K562 (cell line): Measurements from ENCODE around the gene EML2. TPM values are rescaled to one million over a fixed set of nuclear protein-coding genes. Genes with fewer than 3 reads are reported as not detected.
A peak's percentile ranks its signal among the peaks of the same experiment; 100 is the strongest.

Experiments
- ADNP ChIP-seq: fragments of 200-800 bp; sonication (Bioruptor generic); IDR thresholded peaks from 2 replicates; pipeline ENCODE4 v1.6.1; 2016; ENCODE audit warnings: missing genetic modification characterization, missing compliant biosample characterization
- CLOCK ChIP-seq: fragments of 250-450 bp; sonication (Bioruptor Pico); IDR thresholded peaks from 2 replicates; pipeline ENCODE4 v1.4.0; 2020; ENCODE audit warnings: mild to moderate bottlenecking, moderate library complexity, borderline replicate concordance
- GTF2F1 ChIP-seq: IDR thresholded peaks from 2 replicates; pipeline ENCODE4 v1.6.1; 2011; ENCODE audit warnings: low read depth, low read length, improper control_type of control experiment
- HINFP ChIP-seq: fragments of 450-650 bp; conservative IDR thresholded peaks from 2 replicates; pipeline ENCODE4 v1.6.1; 2016; ENCODE audit warnings: missing genetic modification characterization, low read depth, mild to moderate bottlenecking, control low read depth, missing compliant biosample characterization
- HMGXB4 ChIP-seq: sonication (generic); formaldehyde crosslinking; IDR thresholded peaks from 2 replicates; pipeline ENCODE4 v1.8.1; 2023; ENCODE audit warnings: mild to moderate bottlenecking, missing genetic modification reagents
- MAZ ChIP-seq, 2 experiments: fragments of 450-650 bp in 1 of 2; sonication (generic) in 1 of 2; formaldehyde crosslinking; IDR thresholded peaks in 1 of 2; conservative IDR thresholded peaks in 1 of 2; 2 replicates each; pipeline versions ENCODE4 v1.4.0 to v1.5.0; 2020; ENCODE audit warnings: mild to moderate bottlenecking in 1 of 2, missing genetic modification reagents in 1 of 2
- MYC ChIP-seq, 2 experiments: fragments of 250-450 bp in 1 of 2; sonication (Bioruptor Pico) in 1 of 2; IDR thresholded peaks; 2 replicates each; pipeline versions ENCODE4 v1.5.1 to v1.6.1; 2012 to 2021; ENCODE audit warnings: low read depth in 2 of 2, borderline replicate concordance in 1 of 2, improper control_type of control experiment in 1 of 2, low read length in 1 of 2, mild to moderate bottlenecking in 1 of 2, moderate library complexity in 1 of 2
- NFE2 ChIP-seq: IDR thresholded peaks from 2 replicates; pipeline ENCODE4 v1.6.1; 2014; ENCODE audit warnings: antibody characterized with exemption, low read depth
- PHF8 ChIP-seq: fragments of 200-600 bp; sonication (generic); IDR thresholded peaks from 2 replicates; pipeline ENCODE4 v1.6.1; 2012; ENCODE audit warnings: mixed run types, mild to moderate bottlenecking, inconsistent platforms, low read length, moderate library complexity, borderline replicate concordance
- RB1 ChIP-seq: fragments of 450-650 bp; IDR thresholded peaks from 2 replicates; pipeline ENCODE4 v1.6.1; 2017; ENCODE audit warnings: low read depth, mild to moderate bottlenecking
- SP1 ChIP-seq: sonication (generic); formaldehyde crosslinking; IDR thresholded peaks from 2 replicates; pipeline ENCODE4 v1.8.1; 2022; ENCODE audit warnings: mild to moderate bottlenecking, missing genetic modification reagents
- SP2 ChIP-seq: IDR thresholded peaks from 2 replicates; pipeline ENCODE4 v1.6.1; 2011; ENCODE audit warnings: mild to moderate bottlenecking, low read depth, low read length, moderate library complexity; ENCODE audit not compliant: poor library complexity, severe bottlenecking; ENCODE audit errors: extremely low read depth
- TSHZ1 ChIP-seq: fragments of 250-450 bp; sonication (Bioruptor Pico); IDR thresholded peaks from 2 replicates; pipeline ENCODE4 v1.4.0; 2020; ENCODE audit warnings: mild to moderate bottlenecking, moderate library complexity
- ZBTB26 ChIP-seq: fragments of 450-650 bp; formaldehyde crosslinking; IDR thresholded peaks from 2 replicates; pipeline ENCODE4 v1.4.0; 2022; ENCODE audit warnings: missing genetic modification characterization
- ZNF224 ChIP-seq: sonication (generic); formaldehyde crosslinking; IDR thresholded peaks from 2 replicates; pipeline ENCODE4 v1.8.0; 2022; ENCODE audit warnings: mild to moderate bottlenecking, missing genetic modification reagents
- polyA plus RNA-seq, 8 experiments: library from polyadenylated mRNA; depleted of rRNA in 4 of 8; stranded (reverse) in 5 of 8; unstranded in 3 of 8; fragments of >200 nt; fragmentation: Nextera tagmentation in 2 of 8; fragmentation: Illumina TruSeq in 1 of 8; extraction: Ambion mirVana in 2 of 8; extraction: Trizol in 1 of 8; gene quantifications; 2 replicates each; pipeline versions ENCODE4 v1.2.1 to v1.2.3, GENCODE V29; 2011 to 2014; ENCODE audit warnings: inconsistent platforms in 1 of 8, missing spikeins in 1 of 8
- total RNA-seq, 7 experiments: library from RNA; depleted of rRNA in 6 of 7; stranded (reverse); fragments of >200 nt in 6 of 7; fragmentation: Illumina TruSeq in 2 of 7; extraction: Trizol in 2 of 7; gene quantifications; 2 replicates each; pipeline versions ENCODE4 v1.2.1 to v1.2.3, GENCODE V29; 2011 to 2021; ENCODE audit warnings: low replicate concordance in 1 of 7

The EML2 gene
- total and polyA plus RNA-seq, 9 of the 15 experiments (the other 6 are each of a cell fraction or from before 2014, with no cell fraction given), result 2.6 to 69.6 (median 24.8) TPM

GRCh38 chr19:45645631-45646344 is 6.6 kb upstream of the EML2 start (continued):
- TF ChIP-seq CLOCK (no peak), ZNF224 (CRISPR knock-in tag) (no peak), RB1 (peak; percentile 78; the same call in 1 of the 2 replicates), ADNP (tag) (no peak), SP1 (CRISPR knock-in tag) (peak; percentile 93), NFE2 (no peak), HMGXB4 (no peak), TSHZ1 (no peak), MYC (IDR thresholded peaks at IDR 0.05; ENCODE audit: low read depth, low read length) (peak; percentile 64), MYC (CRISPR knock-in tag; IDR thresholded peaks at IDR 0.05; ENCODE audit: borderline replicate concordance, low read depth) (no peak), GTF2F1 (no peak), MAZ (CRISPR knock-in tag; conservative IDR thresholded peaks at IDR 0.05 in 1 of 2, IDR thresholded peaks at IDR 0.05 in 1 of 2) (peak; percentile 75 to 92), HINFP (tag) (no peak), SP2 (peak; percentile 81), PHF8 (peak; percentile 22; the same call in 1 of the 2 replicates), ZBTB26 (CRISPR knock-in tag) (no peak)
